PFSK-1 (cell line): ENCODE data around the gene DYRK1A.

Source experiments
- FOXP2 ChIP-seq: optimal IDR thresholded peaks from 2 replicates; pipeline ENCODE3; 2011; ENCODE audit warnings: borderline replicate concordance, control low read depth, inconsistent platforms; ENCODE audit not compliant: insufficient read depth; ENCODE audit errors: extremely low read length, extremely low read depth
- POLR2AphosphoS5 ChIP-seq: IDR thresholded peaks from 2 replicates; pipeline ENCODE4 v1.6.1; 2012; ENCODE audit warnings: low read depth, mild to moderate bottlenecking, control low read depth, low read length, moderate library complexity
- SIN3A ChIP-seq: IDR thresholded peaks from 2 replicates; pipeline ENCODE4 v1.6.1; 2012; ENCODE audit warnings: mild to moderate bottlenecking, low read length, moderate library complexity, borderline replicate concordance; ENCODE audit not compliant: insufficient read depth
- TAF1 ChIP-seq: IDR thresholded peaks from 2 replicates; pipeline ENCODE4 v1.6.1; 2012; ENCODE audit warnings: low read length, control low read depth, borderline replicate concordance; ENCODE audit not compliant: insufficient read depth
- TF ChIP-seq, protein P1 (sequence below), 2 experiments: IDR thresholded peaks; 2 replicates each; pipeline versions ENCODE4 v1.6.1 to v1.8.0; 2011 to 2012; ENCODE audit warnings: low read depth in 2 of 2, low read length in 2 of 2, control low read depth in 1 of 2, inconsistent platforms in 1 of 2, mild to moderate bottlenecking in 1 of 2, moderate library complexity in 1 of 2; ENCODE audit not compliant: insufficient read depth in 1 of 2

DYRK1A gene

DNA sequence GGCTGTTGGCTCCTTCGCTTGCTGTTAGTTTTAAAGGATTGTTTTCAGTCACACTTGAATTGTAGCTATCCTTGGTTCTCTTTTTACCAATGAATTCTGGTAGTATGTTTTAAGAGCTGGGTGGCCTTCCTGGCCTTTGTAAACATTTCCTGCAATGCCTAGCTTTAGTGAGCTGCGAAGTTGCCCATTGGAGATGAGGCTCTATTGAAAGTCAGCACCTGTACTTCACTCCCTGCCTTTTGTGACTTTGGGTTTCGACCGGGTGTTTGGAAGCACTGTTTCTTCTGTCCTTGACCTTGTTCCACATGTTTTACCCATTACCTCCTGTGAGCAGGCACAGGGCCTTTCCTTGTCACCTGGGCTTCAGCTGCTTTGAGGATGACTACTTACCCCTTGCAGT is 64.7 kb downstream of the DYRK1A start:
- TF ChIP-seq TAF1 (no peak), FOXP2 (no peak), POLR2AphosphoS5 (no peak), SIN3A (no peak)
- TF ChIP-seq, protein P1, sequence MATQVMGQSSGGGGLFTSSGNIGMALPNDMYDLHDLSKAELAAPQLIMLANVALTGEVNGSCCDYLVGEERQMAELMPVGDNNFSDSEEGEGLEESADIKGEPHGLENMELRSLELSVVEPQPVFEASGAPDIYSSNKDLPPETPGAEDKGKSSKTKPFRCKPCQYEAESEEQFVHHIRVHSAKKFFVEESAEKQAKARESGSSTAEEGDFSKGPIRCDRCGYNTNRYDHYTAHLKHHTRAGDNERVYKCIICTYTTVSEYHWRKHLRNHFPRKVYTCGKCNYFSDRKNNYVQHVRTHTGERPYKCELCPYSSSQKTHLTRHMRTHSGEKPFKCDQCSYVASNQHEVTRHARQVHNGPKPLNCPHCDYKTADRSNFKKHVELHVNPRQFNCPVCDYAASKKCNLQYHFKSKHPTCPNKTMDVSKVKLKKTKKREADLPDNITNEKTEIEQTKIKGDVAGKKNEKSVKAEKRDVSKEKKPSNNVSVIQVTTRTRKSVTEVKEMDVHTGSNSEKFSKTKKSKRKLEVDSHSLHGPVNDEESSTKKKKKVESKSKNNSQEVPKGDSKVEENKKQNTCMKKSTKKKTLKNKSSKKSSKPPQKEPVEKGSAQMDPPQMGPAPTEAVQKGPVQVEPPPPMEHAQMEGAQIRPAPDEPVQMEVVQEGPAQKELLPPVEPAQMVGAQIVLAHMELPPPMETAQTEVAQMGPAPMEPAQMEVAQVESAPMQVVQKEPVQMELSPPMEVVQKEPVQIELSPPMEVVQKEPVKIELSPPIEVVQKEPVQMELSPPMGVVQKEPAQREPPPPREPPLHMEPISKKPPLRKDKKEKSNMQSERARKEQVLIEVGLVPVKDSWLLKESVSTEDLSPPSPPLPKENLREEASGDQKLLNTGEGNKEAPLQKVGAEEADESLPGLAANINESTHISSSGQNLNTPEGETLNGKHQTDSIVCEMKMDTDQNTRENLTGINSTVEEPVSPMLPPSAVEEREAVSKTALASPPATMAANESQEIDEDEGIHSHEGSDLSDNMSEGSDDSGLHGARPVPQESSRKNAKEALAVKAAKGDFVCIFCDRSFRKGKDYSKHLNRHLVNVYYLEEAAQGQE (IDR thresholded peaks at IDR 0.05; ENCODE audit: insufficient read depth in 1 of 2, low read depth in 2 of 2, low read length in 2 of 2), result no peak

DNA sequence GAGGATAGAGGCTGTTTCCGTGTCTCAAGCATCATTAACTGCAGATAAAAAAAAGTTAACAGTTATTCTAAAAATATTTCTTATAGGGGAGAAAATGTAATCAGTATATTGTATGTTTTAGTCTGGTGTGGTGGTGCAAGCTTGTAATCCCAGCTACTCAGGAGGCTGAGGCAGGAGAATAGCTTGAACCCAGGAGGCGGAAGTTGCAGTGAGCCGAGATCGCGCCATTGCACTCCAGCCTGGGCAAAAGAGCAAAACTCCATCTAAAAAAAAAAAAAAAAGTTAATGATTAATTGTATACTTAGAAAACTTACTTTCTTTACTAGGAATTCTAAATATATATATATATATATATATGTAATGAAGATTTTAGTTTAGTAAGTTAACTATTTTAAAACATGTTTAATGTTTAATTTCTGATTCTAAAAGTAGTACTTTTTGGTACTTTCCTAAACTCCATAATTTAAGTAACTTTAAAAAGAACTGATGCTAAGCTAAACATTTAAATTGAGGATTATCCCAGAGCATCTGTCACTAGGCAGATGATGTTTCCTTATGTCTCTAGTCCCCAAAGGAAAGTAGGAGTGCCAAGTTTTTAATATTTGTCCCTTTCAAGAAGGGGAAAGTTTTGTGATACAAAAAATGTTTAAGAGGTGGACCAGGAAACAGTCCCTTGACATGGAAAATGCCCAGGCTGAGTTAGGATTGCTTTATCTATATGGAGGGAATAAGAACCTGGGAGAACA is 66.3 kb downstream of the DYRK1A start:
- TF ChIP-seq TAF1 (no peak), SIN3A (no peak), FOXP2 (no peak), POLR2AphosphoS5 (no peak)
- TF ChIP-seq, protein P1 (IDR thresholded peaks at IDR 0.05; ENCODE audit: insufficient read depth in 1 of 2, low read depth in 2 of 2, low read length in 2 of 2), result no peak

DNA sequence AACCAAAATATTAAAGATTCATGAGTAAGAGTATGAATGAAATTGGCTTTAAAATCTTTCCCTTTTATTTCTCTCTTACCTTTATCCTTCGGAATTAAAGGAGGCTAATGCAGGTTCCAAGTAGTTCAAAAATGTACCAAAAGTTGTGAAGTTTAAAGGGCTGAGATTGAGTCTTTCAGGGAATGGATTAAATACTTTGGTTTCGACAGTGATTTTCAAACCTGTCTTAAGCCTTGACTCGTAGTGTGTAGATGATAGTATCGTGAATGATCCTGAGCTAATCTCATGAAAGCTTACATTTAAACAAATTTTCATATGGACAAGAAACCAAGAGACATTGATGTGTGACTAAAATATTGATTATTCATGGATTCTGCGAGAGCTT is 66.9 kb downstream of the DYRK1A start:
- no peak for TF ChIP-seq TAF1

DNA sequence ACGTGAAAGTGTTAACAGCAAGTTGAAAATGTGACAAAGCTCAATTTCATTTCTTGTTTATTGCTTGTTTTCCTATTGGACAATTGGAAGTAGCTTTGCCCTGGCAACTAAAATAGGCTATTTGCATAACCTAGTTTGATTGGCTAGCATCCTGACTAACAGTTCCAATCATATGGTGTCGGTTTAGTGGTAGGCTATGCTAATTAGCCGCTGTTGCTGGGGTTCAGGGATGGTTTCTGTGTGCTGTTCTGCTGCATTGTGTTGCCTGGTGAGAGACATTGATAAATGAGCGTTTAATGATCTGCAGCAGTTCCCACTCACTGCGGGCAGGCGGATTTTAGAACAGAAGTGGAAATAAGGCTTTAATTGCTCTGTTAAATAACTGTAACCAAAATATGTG is 68.5 kb downstream of the DYRK1A start:
- peak; percentile 50 for TF ChIP-seq FOXP2
- TF ChIP-seq TAF1, result no peak

DNA sequence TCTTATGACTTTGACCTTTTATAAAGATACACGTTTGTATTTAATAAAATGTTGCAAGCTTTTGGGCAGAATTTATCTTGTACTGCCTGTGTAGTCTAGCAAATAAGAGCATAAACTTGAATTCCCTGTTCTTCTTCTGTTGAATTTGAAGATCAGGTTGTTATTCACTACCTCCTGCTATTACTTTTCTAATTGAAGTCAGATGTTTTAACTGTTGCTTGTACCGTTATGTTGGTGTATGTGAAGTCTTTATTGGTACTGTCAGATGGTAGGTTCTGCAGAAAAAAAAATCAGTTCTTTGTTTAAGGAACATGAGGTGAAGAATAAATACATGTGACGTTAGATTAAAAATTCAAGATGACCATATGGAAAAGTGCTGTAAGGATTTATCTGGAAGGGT is 69.1 kb downstream of the DYRK1A start:
- TF ChIP-seq POLR2AphosphoS5 (no peak), FOXP2 (no peak), SIN3A (no peak), TAF1 (no peak)
- TF ChIP-seq, protein P1 (IDR thresholded peaks at IDR 0.05; ENCODE audit: insufficient read depth in 1 of 2, low read depth in 2 of 2, low read length in 2 of 2), result no peak

DNA sequence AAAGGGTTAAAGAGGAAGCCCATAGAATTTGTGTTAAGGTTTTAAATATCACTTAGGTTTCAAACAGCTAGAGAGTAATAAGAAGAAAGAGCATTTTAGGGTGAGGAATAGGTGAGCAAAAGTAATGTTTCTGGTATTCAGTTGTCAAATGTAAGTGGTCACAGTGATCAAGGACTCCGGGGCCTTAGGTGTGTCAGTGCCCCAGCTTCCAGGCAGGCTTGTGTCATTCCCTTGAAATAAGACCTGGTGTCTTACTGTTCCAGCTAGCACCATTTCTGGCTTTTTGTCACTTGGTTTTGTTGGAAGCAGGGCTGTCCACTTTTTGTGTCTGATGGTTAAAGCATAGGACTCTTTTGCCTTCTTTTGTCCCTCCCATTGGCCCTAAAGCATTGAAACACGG is 69.6 kb downstream of the DYRK1A start:
- TF ChIP-seq, protein P1 (IDR thresholded peaks at IDR 0.05; ENCODE audit: insufficient read depth in 1 of 2, low read depth in 2 of 2, low read length in 2 of 2), result no peak
- TF ChIP-seq TAF1 (no peak), SIN3A (no peak), POLR2AphosphoS5 (no peak), FOXP2 (no peak)
